ENCODE results near the gene CPLX4. TPM values are rescaled to one million over a fixed set of nuclear protein-coding genes. Genes with fewer than 3 reads are reported as not detected.

The CPLX4 gene
- total RNA-seq, 6 donors from 2014 or later = not detected

DNA sequence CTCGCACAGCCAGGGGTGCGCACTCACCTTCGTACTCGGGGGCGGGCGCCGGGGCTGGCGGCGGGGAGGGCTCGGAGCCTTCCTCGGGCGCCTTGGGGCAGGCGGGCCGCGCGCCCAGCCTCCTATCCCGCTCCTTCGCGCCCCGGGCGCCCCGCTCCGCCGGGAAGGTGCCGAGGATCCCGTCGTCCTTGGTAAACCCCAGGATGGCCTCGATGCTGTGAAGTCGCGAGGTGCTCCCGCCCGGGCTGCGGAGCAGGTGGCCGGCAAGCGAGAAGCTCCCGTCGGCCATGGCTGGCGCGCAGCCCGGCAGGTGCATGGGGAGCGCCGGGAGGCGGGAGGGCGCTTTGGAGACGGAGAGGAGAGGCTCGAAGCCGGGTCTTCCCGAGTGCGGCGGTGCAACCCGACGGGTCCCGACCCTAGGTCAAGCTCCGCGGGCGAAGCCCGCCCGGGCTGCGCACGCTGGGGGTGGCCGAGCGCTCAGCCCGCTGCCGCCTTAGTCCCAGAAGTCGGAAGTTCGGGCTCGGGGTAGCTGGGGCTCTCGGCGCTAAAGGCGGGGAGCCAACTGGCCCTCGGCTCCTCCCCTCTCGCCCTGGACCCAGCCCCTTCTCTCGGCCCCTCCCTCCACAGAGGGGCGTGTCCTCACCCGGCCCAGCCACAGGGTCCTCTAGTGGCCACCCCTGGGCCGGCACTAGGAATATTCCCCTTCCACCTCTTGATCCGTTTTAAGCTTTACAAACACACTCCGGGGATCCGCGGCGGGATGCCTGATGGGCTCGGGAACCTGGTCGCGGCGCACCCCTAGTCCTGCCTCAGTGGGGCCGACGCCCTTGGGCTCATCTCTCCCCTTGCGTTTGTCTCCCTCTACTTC is 45.3 kb downstream of the CPLX4 start, which contains the start of gene RAX:
TSS of gene RAX (minus strand) at position 564 of the 868 bp plus-strand sequence. CDS start at position 316, 248 bp downstream.
- H3K9me3 ChIP-seq = no peaks in the 10 kb centered on the region
- peaks cover 0 to 69% (median 50%) of the 10 kb centered on the region in 4 donors for H3K27me3 ChIP-seq
- WGBS, 2 donors = 1 to 4% methylated on average over 24 to 31 of the region's 88 CpGs
- ATAC-seq (ENCODE audit: low FRiP score in 2 of 2) (peak in 1 of 2 donors; percentile 51), DNase-seq (peak in 1 of 2 donors; percentile 85)
- no peak within 1 kb of the TSS for H3K27ac ChIP-seq
- TF ChIP-seq, protein P1, sequence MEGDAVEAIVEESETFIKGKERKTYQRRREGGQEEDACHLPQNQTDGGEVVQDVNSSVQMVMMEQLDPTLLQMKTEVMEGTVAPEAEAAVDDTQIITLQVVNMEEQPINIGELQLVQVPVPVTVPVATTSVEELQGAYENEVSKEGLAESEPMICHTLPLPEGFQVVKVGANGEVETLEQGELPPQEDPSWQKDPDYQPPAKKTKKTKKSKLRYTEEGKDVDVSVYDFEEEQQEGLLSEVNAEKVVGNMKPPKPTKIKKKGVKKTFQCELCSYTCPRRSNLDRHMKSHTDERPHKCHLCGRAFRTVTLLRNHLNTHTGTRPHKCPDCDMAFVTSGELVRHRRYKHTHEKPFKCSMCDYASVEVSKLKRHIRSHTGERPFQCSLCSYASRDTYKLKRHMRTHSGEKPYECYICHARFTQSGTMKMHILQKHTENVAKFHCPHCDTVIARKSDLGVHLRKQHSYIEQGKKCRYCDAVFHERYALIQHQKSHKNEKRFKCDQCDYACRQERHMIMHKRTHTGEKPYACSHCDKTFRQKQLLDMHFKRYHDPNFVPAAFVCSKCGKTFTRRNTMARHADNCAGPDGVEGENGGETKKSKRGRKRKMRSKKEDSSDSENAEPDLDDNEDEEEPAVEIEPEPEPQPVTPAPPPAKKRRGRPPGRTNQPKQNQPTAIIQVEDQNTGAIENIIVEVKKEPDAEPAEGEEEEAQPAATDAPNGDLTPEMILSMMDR (IDR thresholded peaks at IDR 0.05) = no peak
- TF ChIP-seq POLR2A (IDR thresholded peaks at IDR 0.05) (no peak), EP300 (IDR thresholded peaks at IDR 0.05) (no peak), POLR2AphosphoS5 (IDR thresholded peaks at IDR 0.05) (no peak)
- H3K36me3 ChIP-seq = no peaks in the 10 kb centered on the region
- H3K4me3 ChIP-seq = peak within 1 kb of the TSS in 3 of 4 donors; percentile 22 to 41 (median 31)
- H3K4me1 ChIP-seq = peaks cover 22 to 39% (median 30%) of the 10 kb centered on the region in 4 donors

DNA sequence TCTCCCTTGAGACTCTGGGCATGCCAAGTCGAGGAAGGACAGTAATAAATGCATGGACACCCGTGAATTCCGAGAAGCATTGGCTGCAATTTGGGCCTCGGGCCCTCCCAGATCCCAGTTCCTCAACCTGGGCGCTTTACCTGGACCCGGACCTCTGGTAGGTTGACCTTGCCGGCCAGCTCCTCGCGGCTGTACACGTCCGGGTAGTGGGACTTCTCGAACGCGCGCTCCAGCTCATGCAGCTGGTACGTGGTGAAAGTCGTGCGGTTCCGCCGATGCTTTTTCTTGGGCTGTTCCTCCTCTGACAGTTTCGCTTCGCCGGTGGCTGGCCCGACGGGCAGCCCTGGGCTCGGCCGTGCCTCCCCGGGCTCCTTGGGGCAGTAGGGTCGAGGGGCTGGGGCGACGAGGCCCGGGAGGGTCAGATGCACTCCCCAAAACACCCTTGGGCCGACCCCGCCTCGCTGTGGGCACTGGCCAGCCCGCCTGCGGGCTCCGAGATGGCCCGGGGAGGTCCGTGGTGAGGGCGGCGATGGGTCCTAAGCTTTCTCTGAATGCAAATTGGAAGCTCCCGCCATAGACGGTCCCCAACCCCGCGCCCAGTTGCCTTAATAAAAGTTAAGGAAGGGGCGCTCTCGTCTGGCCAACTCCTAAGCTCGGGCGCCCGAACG is 46.1 kb downstream of the CPLX4 start:
- Histone ChIP-seq H3K9me3 (no peaks in the 10 kb centered on the region), H3K27ac (no peak overlapping the region), H3K27me3 (peaks cover 0 to 75% (median 53%) of the 10 kb centered on the region in 4 donors), H3K4me1 (peaks cover 22 to 47% (median 36%) of the 10 kb centered on the region in 4 donors), H3K4me3 (peak overlapping the region in 3 of 4 donors; percentile 22 to 41 (median 31)), H3K36me3 (no peaks in the 10 kb centered on the region)
- 4 to 10% methylated on average over 2 to 41 of the region's 52 CpGs for WGBS, 2 donors
- no peak for ATAC-seq (ENCODE audit: low FRiP score in 2 of 2)
- TF ChIP-seq POLR2AphosphoS5 (IDR thresholded peaks at IDR 0.05) = no peak
- no peak for TF ChIP-seq POLR2A (IDR thresholded peaks at IDR 0.05)
- TF ChIP-seq, protein P1 (IDR thresholded peaks at IDR 0.05) = no peak
- no peak for TF ChIP-seq EP300 (IDR thresholded peaks at IDR 0.05)
- peak in 1 of 2 donors; percentile 75 for DNase-seq

DNA sequence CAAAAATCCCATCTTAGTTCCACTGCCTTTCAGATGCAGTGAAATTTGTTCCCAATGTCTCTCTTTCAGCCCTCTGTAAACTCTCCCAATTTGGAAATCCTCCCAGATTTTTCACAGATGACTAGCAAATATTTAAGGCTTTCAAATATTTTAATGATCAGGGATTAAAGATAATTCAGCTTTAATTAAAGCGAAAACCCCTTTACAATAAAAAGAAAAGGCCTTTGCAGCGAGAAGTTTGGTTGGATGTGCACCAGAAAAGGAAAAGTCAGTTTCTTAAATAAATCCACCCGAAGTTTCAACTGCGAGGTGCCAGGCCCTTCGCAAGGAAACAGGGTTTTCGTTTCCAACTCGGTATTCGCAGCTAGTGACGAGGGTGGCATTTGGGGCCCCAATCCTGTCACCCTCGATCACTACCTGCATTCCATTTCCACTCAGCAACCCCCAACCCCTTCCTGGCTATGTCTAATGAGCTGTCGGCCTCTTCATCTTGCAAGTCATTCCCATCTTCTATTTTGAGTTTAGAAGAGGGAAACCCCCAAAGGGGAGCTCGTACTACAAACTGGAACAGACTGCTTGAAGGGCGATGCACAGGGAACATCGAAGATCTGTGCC is 46.7 kb downstream of the CPLX4 start:
- 20 to 21% methylated on average over 14 of the region's 14 CpGs for WGBS, 2 donors
- Histone ChIP-seq H3K4me1 (peaks cover 22 to 47% (median 36%) of the 10 kb centered on the region in 4 donors), H3K27ac (no peak overlapping the region), H3K36me3 (no peaks in the 10 kb centered on the region), H3K4me3 (no peak overlapping the region), H3K9me3 (no peaks in the 10 kb centered on the region), H3K27me3 (peaks cover 0 to 81% (median 57%) of the 10 kb centered on the region in 4 donors)
- TF ChIP-seq POLR2AphosphoS5 (IDR thresholded peaks at IDR 0.05) = no peak
- no peak for TF ChIP-seq EP300 (IDR thresholded peaks at IDR 0.05)
- TF ChIP-seq POLR2A (IDR thresholded peaks at IDR 0.05) = no peak
- TF ChIP-seq, protein P1 (IDR thresholded peaks at IDR 0.05) = no peak
- no peak for ATAC-seq (ENCODE audit: low FRiP score in 2 of 2)
- no peak for DNase-seq

DNA sequence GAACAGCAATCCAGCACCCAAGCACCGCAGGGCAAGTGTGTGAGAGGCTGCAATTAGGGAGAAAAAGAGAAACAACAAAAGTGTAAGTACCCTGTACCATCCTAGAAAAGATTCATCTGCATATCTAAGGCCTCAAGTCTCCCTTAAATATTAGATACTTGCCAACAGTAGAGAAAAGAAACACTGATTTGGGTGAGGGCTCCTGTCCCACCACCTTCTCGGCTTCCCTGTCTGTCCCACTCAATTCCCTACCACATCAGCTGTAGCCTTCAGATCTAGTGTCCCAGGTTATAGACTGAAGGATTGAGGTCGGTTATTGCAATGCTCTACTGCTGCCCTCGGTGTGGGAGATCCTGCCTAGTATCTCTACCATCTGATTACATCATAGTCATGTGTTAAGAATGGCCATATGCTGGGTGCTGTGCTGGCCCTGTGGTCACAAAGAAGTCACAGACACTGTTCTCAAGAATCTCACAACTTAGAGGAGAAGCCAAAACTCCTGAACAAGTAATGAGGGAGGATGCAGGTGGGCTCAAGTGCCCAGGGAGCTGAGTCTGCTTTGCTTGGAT is 47.7 kb downstream of the CPLX4 start:
- 14 to 15% methylated on average over 4 of the region's 4 CpGs for WGBS, 2 donors
- DNase-seq = no peak
- peaks cover 22 to 48% (median 37%) of the 10 kb centered on the region in 4 donors for H3K4me1 ChIP-seq
- peaks cover 0 to 90% (median 60%) of the 10 kb centered on the region in 4 donors for H3K27me3 ChIP-seq
- H3K27ac ChIP-seq = no peak overlapping the region
- H3K36me3 ChIP-seq = no peaks in the 10 kb centered on the region
- TF ChIP-seq, protein P1 (IDR thresholded peaks at IDR 0.05) = no peak
- TF ChIP-seq EP300 (IDR thresholded peaks at IDR 0.05) (no peak), POLR2AphosphoS5 (IDR thresholded peaks at IDR 0.05) (no peak), POLR2A (IDR thresholded peaks at IDR 0.05) (no peak)
- no peaks in the 10 kb centered on the region for H3K9me3 ChIP-seq
- ATAC-seq (ENCODE audit: low FRiP score in 2 of 2) = no peak
- no peak overlapping the region for H3K4me3 ChIP-seq
